Liver (tissue), 3 donors: Measurements from ENCODE around the gene TMEM117.

Experiments used
- CTCF ChIP-seq: fragments of 150-350 bp; IDR thresholded peaks from 2 replicates; pipeline ENCODE4 v1.5.1; 2017; ENCODE audit warnings: improper control_type of control experiment, low read depth, low read length; ENCODE audit not compliant: missing input control
- FOXA1 ChIP-seq: IDR thresholded peaks from 2 replicates; pipeline ENCODE4 v1.6.1; 2016; ENCODE audit warnings: antibody characterized with exemption
- SP1 ChIP-seq: IDR thresholded peaks from 2 replicates; pipeline ENCODE4 v1.6.1; 2018; ENCODE audit warnings: antibody characterized with exemption, mild to moderate bottlenecking
- TAF1 ChIP-seq: conservative IDR thresholded peaks from 2 replicates; pipeline ENCODE4 v1.6.1; 2016; ENCODE audit warnings: antibody characterized with exemption, mild to moderate bottlenecking
- YY1 ChIP-seq: IDR thresholded peaks from 2 replicates; pipeline ENCODE4 v1.6.1; 2016; ENCODE audit warnings: antibody characterized with exemption, mild to moderate bottlenecking
- donor health status: healthy.
- donor health status: healthy.

GRCh38 chr12:43982544-43982943 lies 146.7 kb downstream of the TMEM117 start:
- no peak for TF ChIP-seq TAF1
- no peak for TF ChIP-seq SP1
- TF ChIP-seq CTCF, result no peak
- no peak for TF ChIP-seq YY1
- TF ChIP-seq FOXA1, result no peak
